ENCODE results near the gene CEP63.

CEP63 gene

GRCh38 chr3:134471521-134472193 is 14.2 kb upstream of the CEP63 start:
- no peak for DNase-seq

- DNase-seq: no peak
Measured at GRCh38 chr3:134472831-134473230, 13.0 kb upstream of the CEP63 start.

GRCh38 chr3:134473868-134474546 is 11.8 kb upstream of the CEP63 start:
- DNase-seq: no peak

- DNase-seq: no peak
Measured at GRCh38 chr3:134474956-134475355, 10.9 kb upstream of the CEP63 start.

GRCh38 chr3:134476306-134476705 is 9.6 kb upstream of the CEP63 start:
- no peak for DNase-seq

GRCh38 chr3:134477002-134477401 is 8.9 kb upstream of the CEP63 start:
- no peak for DNase-seq

GRCh38 chr3:134477938-134478337 is 7.9 kb upstream of the CEP63 start:
- no peak for DNase-seq

GRCh38 chr3:134480546-134480945 is 5.3 kb upstream of the CEP63 start:
- no peak for DNase-seq

- DNase-seq: no peak
Measured at GRCh38 chr3:134481166-134481565, 4.7 kb upstream of the CEP63 start.

- no peak for DNase-seq
Measured at GRCh38 chr3:134482622-134483021, 3.2 kb upstream of the CEP63 start.

GRCh38 chr3:134483195-134483900 is 2.5 kb upstream of the CEP63 start:
- no peak for DNase-seq

GRCh38 chr3:134485075-134485717 is 661 bp upstream of the CEP63 start:
- DNase-seq: no peak

GRCh38 chr3:134486577-134487041 is 752 bp downstream of the CEP63 start:
- no peak for DNase-seq

- DNase-seq: peak; percentile 77
Measured at GRCh38 chr3:134487406-134487805, 1.5 kb downstream of the CEP63 start.

- no peak for DNase-seq
Measured at GRCh38 chr3:134494495-134494894, 8.6 kb downstream of the CEP63 start.

GRCh38 chr3:134495980-134496379 is 10.1 kb downstream of the CEP63 start:
- DNase-seq: no peak

GRCh38 chr3:134496471-134497071 is 10.7 kb downstream of the CEP63 start:
- no peak for DNase-seq

- no peak for DNase-seq
Measured at GRCh38 chr3:134503266-134503665, 17.4 kb downstream of the CEP63 start.

GRCh38 chr3:134504132-134504531 is 18.3 kb downstream of the CEP63 start:
- DNase-seq: no peak

GRCh38 chr3:134505485-134505884 is 19.6 kb downstream of the CEP63 start:
- DNase-seq: no peak

GRCh38 chr3:134511500-134511899 is 25.6 kb downstream of the CEP63 start:
- DNase-seq: no peak

- DNase-seq: no peak
Measured at GRCh38 chr3:134516905-134517304, 31.0 kb downstream of the CEP63 start.

GRCh38 chr3:134517791-134518190 is 31.9 kb downstream of the CEP63 start:
- no peak for DNase-seq
